DOHH2 (cell line): ENCODE measurements around the gene ARHGAP19.

Experiments
- CTCF ChIP-seq: fragments of 200-600 bp; sonication (generic); IDR thresholded peaks from one replicate; pipeline ENCODE4 v1.5.1; 2014; ENCODE audit warnings: antibody characterized with exemption, mild to moderate bottlenecking, low read depth, low read length; ENCODE audit not compliant: poor library complexity, severe bottlenecking
- EZH2phosphoT487 ChIP-seq: fragments of 200-600 bp; sonication (generic); IDR thresholded peaks from 2 replicates; pipeline ENCODE4 v1.6.1; 2017; ENCODE audit warnings: borderline replicate concordance, mild to moderate bottlenecking, antibody characterized with exemption, low read length, moderate library complexity, mixed read lengths

- TF ChIP-seq CTCF (no peak), EZH2phosphoT487 (no peak)
Observed at GRCh38 chr10:97321032-97321803, 28.8 kb upstream of the ARHGAP19 start.
